Thyroid gland (tissue), 4 donors: Measurements from ENCODE around the gene KREMEN2. TPM values are rescaled to one million over a fixed set of nuclear protein-coding genes. Genes with fewer than 3 reads are reported as not detected.

Experiments
- DNase-seq, 2 donors: peaks; one replicate each; pipeline ENCODE4 v3.0.0-alpha.2; 2019
- H3K27ac ChIP-seq, 3 donors: fragments of 200-600 bp; sonication (generic); 1 replicate in 2 of 3; 2 replicates in 1 of 3; pipeline ENCODE4 v1.5.1; 2016 to 2019; ENCODE audit warnings: mild to moderate bottlenecking in 1 of 3, moderate library complexity in 1 of 3
- H3K27me3 ChIP-seq: fragments of 200-600 bp; sonication (generic); one replicate; pipeline ENCODE4 v1.5.1; 2019
- H3K36me3 ChIP-seq, 2 donors: fragments of 200-600 bp; sonication (generic); one replicate each; pipeline ENCODE4 v1.5.1; 2016 to 2019
- H3K4me1 ChIP-seq, 2 donors: fragments of 200-600 bp; sonication (generic); one replicate each; pipeline ENCODE4 v1.5.1; 2017 to 2019
- H3K4me3 ChIP-seq, 3 donors: fragments of 200-600 bp; sonication (generic); replicated peaks in 1 of 3; 1 replicate in 2 of 3; 2 replicates in 1 of 3; pipeline ENCODE4 v1.5.1; 2016; ENCODE audit warnings: mild to moderate bottlenecking in 1 of 3
- H3K9me3 ChIP-seq: fragments of 200-600 bp; sonication (generic); one replicate; pipeline ENCODE4 v1.5.1; 2017
- CTCF ChIP-seq, 6 experiments: fragments of 200-600 bp in 3 of 6; fragments of 450-650 bp in 3 of 6; sonication (generic) in 3 of 6; IDR thresholded peaks; one replicate each; pipeline ENCODE4 v1.5.1; 2016 to 2019; ENCODE audit warnings: antibody characterized with exemption in 6 of 6, mild to moderate bottlenecking in 2 of 6, inconsistent platforms in 1 of 6, moderate library complexity in 1 of 6
- POLR2A ChIP-seq, 2 donors: fragments of 450-650 bp; IDR thresholded peaks; one replicate each; pipeline ENCODE4 v1.6.1; 2017; ENCODE audit warnings: antibody characterized with exemption in 2 of 2, mild to moderate bottlenecking in 2 of 2, moderate library complexity in 1 of 2
- WGBS, 2 donors: methylation state at CpG; one replicate each; pipeline ENCODE4 v1.1.5; 2017; 5-methylcytosine and 5-hydroxymethylcytosine counted together
- intact Hi-C: fragments of 100-400 bp; cut with DNase I; formaldehyde crosslinking; loops from one replicate; pipeline ENCODE4 v1.15.1; 2023
- small RNA-seq: library from RNA; depleted of rRNA; stranded (forward); fragments of <200 nt; gene quantifications from one replicate; pipeline ENCODE3, GENCODE V24; 2016
- total RNA-seq, 4 donors: library from RNA; depleted of rRNA; stranded (reverse); fragments of >200 nt; gene quantifications; one replicate each; pipeline ENCODE4 v1.2.3, GENCODE V29; 2016

The KREMEN2 gene
- total RNA-seq, 4 donors from 2014 or later, result not detected

GRCh38 chr16:3014971-3015370 is 50.9 kb downstream of the KREMEN2 start:
- intact Hi-C loops, result no loop called here
- TF ChIP-seq POLR2A (IDR thresholded peaks at IDR 0.05) (no peak), CTCF (IDR thresholded peaks at IDR 0.05) (no peak)
- Histone ChIP-seq H3K9me3 (no peaks in the 10 kb centered on the region), H3K36me3 (no peaks in the 10 kb centered on the region), H3K4me3 (no peak overlapping the region), H3K27me3 (no peaks in the 10 kb centered on the region), H3K4me1 (peaks cover 11 to 29% of the 10 kb centered on the region in 2 donors), H3K27ac (no peak overlapping the region)
- 83 to 93% methylated on average over 6 of the region's 6 CpGs for WGBS, 2 donors
- DNase-seq, result no peak

- no peak for TF ChIP-seq CTCF (IDR thresholded peaks at IDR 0.05)
- no peak for TF ChIP-seq POLR2A (IDR thresholded peaks at IDR 0.05)
- peaks cover 10 to 27% of the 10 kb centered on the region in 2 donors for H3K4me1 ChIP-seq
- 86 to 89% methylated on average over 11 to 13 of the region's 13 CpGs for WGBS, 2 donors
- intact Hi-C loops, result no loop called here
- H3K27ac ChIP-seq, result no peak overlapping the region
- H3K36me3 ChIP-seq, result no peaks in the 10 kb centered on the region
- no peak overlapping the region for H3K4me3 ChIP-seq
- no peaks in the 10 kb centered on the region for H3K27me3 ChIP-seq
- H3K9me3 ChIP-seq, result no peaks in the 10 kb centered on the region
- DNase-seq, result no peak
Observed at GRCh38 chr16:3015865-3016521, 51.9 kb downstream of the KREMEN2 start.

GRCh38 chr16:3017344-3017743 is 53.3 kb downstream of the KREMEN2 start:
- no peak for DNase-seq
- peaks cover 24 to 34% of the 10 kb centered on the region in 2 donors for H3K4me1 ChIP-seq
- H3K27ac ChIP-seq, result no peak overlapping the region
- WGBS, 2 donors, result 54 to 82% methylated on average over 8 to 18 of the region's 20 CpGs
- no peaks in the 10 kb centered on the region for H3K9me3 ChIP-seq
- H3K27me3 ChIP-seq, result no peaks in the 10 kb centered on the region
- TF ChIP-seq CTCF (IDR thresholded peaks at IDR 0.05) (no peak), POLR2A (IDR thresholded peaks at IDR 0.05) (no peak)
- H3K4me3 ChIP-seq, result no peak overlapping the region
- H3K36me3 ChIP-seq, result no peaks in the 10 kb centered on the region
- intact Hi-C loops, result no loop called here

Small RNA genes lying within 50 kb of the gene (small RNA-seq; reads per million reads assigned to genes)
- gene LINC00514, result not detected

Other genes with a start within 250 kb of the KREMEN2 start
- 1 to 10 TPM in 3 of 4 donors, not detected in 1; 1.1 to 1.5 (median 1.1) TPM for gene PRSS27, start 244.1 kb upstream of the KREMEN2 start, total RNA-seq
- 100 to 1,000 TPM; 262 to 378 (median 312) TPM for gene SRRM2, start 211.6 kb upstream of the KREMEN2 start, total RNA-seq
- gene ELOB, start 187.0 kb upstream of the KREMEN2 start, total RNA-seq, result 100 to 1,000 TPM; 373 to 786 (median 647) TPM
- gene PRSS33, start 176.7 kb upstream of the KREMEN2 start, total RNA-seq, result not detected
- not detected for gene PRSS41, start 165.8 kb upstream of the KREMEN2 start, total RNA-seq
- under 1 TPM in 1 of 4 donors, not detected in 3; 0.56 TPM for gene PRSS21, start 147.0 kb upstream of the KREMEN2 start, total RNA-seq
- gene ZG16B, start 134.0 kb upstream of the KREMEN2 start, total RNA-seq, result not detected
- 1 to 10 TPM; 1.2 to 7.7 (median 4.6) TPM for gene PRSS22, start 106.1 kb upstream of the KREMEN2 start, total RNA-seq
- 10 to 100 TPM; 58.4 to 89.3 (median 73.8) TPM for gene FLYWCH2, start 81.1 kb upstream of the KREMEN2 start, total RNA-seq
- 10 to 100 TPM; 31.3 to 49.8 (median 41.5) TPM for gene FLYWCH1, start 52.3 kb upstream of the KREMEN2 start, total RNA-seq
- 1 to 10 TPM; 2.8 to 5.6 (median 3.3) TPM for gene PAQR4, start 5.1 kb downstream of the KREMEN2 start, total RNA-seq
- under 1 TPM in 2 of 4 donors, not detected in 2; 0.81 to 0.88 TPM for gene PKMYT1, start 16.2 kb downstream of the KREMEN2 start, total RNA-seq
- gene CLDN9, start 48.6 kb downstream of the KREMEN2 start, total RNA-seq, result under 1 TPM in 1 of 4 donors, not detected in 3; 0.33 TPM
- gene CLDN6, start 53.9 kb downstream of the KREMEN2 start, total RNA-seq, result not detected
- gene TNFRSF12A, start 56.1 kb downstream of the KREMEN2 start, total RNA-seq, result 100 to 1,000 TPM in 1 of 4 donors, 10 to 100 TPM in 3; 47.9 to 110 (median 67.0) TPM
- gene HCFC1R1, start 59.7 kb downstream of the KREMEN2 start, total RNA-seq, result 10 to 100 TPM; 10.1 to 51.7 (median 29.7) TPM
- 10 to 100 TPM; 16.5 to 19.1 (median 17.6) TPM for gene THOC6, start 59.8 kb downstream of the KREMEN2 start, total RNA-seq
- gene BICDL2, start 72.7 kb downstream of the KREMEN2 start, total RNA-seq, result 10 to 100 TPM in 3 of 4 donors, 1 to 10 TPM in 1; 7.3 to 17.8 (median 14.6) TPM
- 1 to 10 TPM in 1 of 4 donors, under 1 TPM in 3; 0.49 to 1.6 (median 0.70) TPM for gene MMP25, start 82.3 kb downstream of the KREMEN2 start, total RNA-seq
- gene IL32, start 101.4 kb downstream of the KREMEN2 start, total RNA-seq, result 10 to 100 TPM; 24.0 to 53.6 (median 28.9) TPM
- gene ZSCAN10, start 135.0 kb downstream of the KREMEN2 start, total RNA-seq, result not detected
- gene ZNF205, start 148.3 kb downstream of the KREMEN2 start, total RNA-seq, result 10 to 100 TPM; 18.5 to 28.9 (median 19.6) TPM
- 10 to 100 TPM in 1 of 4 donors, 1 to 10 TPM in 3; 5.2 to 10.2 (median 8.7) TPM for gene ZNF213, start 170.8 kb downstream of the KREMEN2 start, total RNA-seq
- not detected for gene OR1F1, start 223.9 kb downstream of the KREMEN2 start, total RNA-seq